Measurements from ENCODE around the gene DCAF8L2. TPM values are rescaled to one million over a fixed set of nuclear protein-coding genes. Genes with fewer than 3 reads are reported as not detected.

Gene DCAF8L2
- total RNA-seq, 1 experiment from 2014 or later: not detected

DNA sequence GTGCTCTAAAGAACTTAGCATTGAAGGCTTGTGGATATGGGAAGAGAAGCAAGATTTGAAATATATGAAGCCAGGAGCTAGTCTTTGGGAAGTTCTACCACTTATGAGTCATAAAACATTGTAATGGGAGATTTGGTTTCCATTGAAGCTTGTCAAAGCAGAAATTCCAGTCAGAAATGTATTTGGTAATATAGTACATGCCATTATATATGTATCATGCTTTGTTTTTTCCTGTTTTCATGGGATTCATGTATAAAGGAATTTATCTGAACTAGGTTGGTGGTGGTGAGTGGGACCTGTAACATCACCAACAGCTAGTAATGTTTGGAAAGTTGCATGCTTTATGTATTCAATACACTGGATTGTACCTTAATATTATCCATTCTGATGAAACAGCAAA, 14.6 kb upstream of the DCAF8L2 start:
- no TSS peak for BruUV-seq (replicated peaks)
- no peaks in the 10 kb centered on the region for H3K27me3 ChIP-seq (replicated peaks; ENCODE audit: control insufficient read depth, insufficient read depth, low read length)
- CTCF ChIA-PET: no interaction called here
- no peaks in the 10 kb centered on the region for H3K27me3 Mint-ChIP-seq (ENCODE audit: insufficient read depth, unreplicated experiment)
- POLR2A ChIA-PET: no interaction called here
- no peak for TF ChIP-seq CTCF (IDR thresholded peaks at IDR 0.05; ENCODE audit: insufficient read depth in 1 of 2, low read depth in 1 of 2, low read length in 1 of 2, severe bottlenecking in 1 of 2, unreplicated experiment in 1 of 2)
- H3K36me3 ChIP-seq (ENCODE audit: control insufficient read depth, insufficient read depth, low read length): no peaks in the 10 kb centered on the region
- DNase-seq: no peak
- no peak overlapping the region for H3K27ac Mint-ChIP-seq (ENCODE audit: unreplicated experiment)
- no peaks in the 10 kb centered on the region for H3K36me3 Mint-ChIP-seq (ENCODE audit: insufficient read depth, unreplicated experiment)
- H3K4me3 ChIP-seq (ENCODE audit: low read depth, low read length): no peak overlapping the region
- intact Hi-C loops (cut with micrococcal nuclease; ENCODE audit: unreplicated experiment): no loop called here
- no peaks in the 10 kb centered on the region for H3K9me3 Mint-ChIP-seq (ENCODE audit: unreplicated experiment)
- H3K4me1 Mint-ChIP-seq (ENCODE audit: low read depth, unreplicated experiment): peaks cover 8% of the 10 kb centered on the region
- no peak overlapping the region for H3K4me3 Mint-ChIP-seq (ENCODE audit: unreplicated experiment)
- no peaks in the 10 kb centered on the region for H3K9me3 ChIP-seq
- H3K4me1 ChIP-seq: 0 out of 2 replicates have a peak, but pooled peaks cover 6% of the 10 kb centered on the region

DNA sequence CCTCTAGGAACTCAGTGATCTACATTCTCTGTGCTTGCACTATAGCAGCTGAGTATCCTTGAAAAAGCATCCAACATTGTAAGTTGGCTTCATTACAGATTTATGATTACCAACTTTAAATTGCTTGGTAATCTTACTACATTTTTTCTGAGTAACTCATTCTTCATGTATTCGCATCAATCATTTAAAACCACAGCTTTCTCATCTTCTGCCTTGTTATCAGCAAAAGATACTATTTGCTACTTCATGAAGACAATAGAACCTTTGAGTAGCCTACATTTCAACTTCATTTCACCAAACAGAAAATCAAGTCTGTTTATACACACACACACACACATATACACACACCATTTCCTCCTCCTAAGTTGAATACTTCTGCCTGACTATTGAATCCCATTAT, 6.2 kb upstream of the DCAF8L2 start:
- no peak overlapping the region for H3K4me3 ChIP-seq (ENCODE audit: low read depth, low read length)
- Mint-ChIP-seq H3K4me3 (ENCODE audit: unreplicated experiment) (no peak overlapping the region), H3K27ac (ENCODE audit: unreplicated experiment) (no peak overlapping the region), H3K27me3 (ENCODE audit: insufficient read depth, unreplicated experiment) (no peaks in the 10 kb centered on the region), H3K36me3 (ENCODE audit: insufficient read depth, unreplicated experiment) (peaks cover 5% of the 10 kb centered on the region), H3K4me1 (ENCODE audit: low read depth, unreplicated experiment) (peaks cover 6% of the 10 kb centered on the region), H3K9me3 (ENCODE audit: unreplicated experiment) (no peaks in the 10 kb centered on the region)
- H3K4me1 ChIP-seq: no peaks in the 10 kb centered on the region
- BruUV-seq (replicated peaks): no TSS peak
- CTCF ChIA-PET: no interaction called here
- TF ChIP-seq CTCF (IDR thresholded peaks at IDR 0.05; ENCODE audit: insufficient read depth in 1 of 2, low read depth in 1 of 2, low read length in 1 of 2, severe bottlenecking in 1 of 2, unreplicated experiment in 1 of 2): no peak
- H3K27me3 ChIP-seq (replicated peaks; ENCODE audit: control insufficient read depth, insufficient read depth, low read length): no peaks in the 10 kb centered on the region
- no peaks in the 10 kb centered on the region for H3K36me3 ChIP-seq (ENCODE audit: control insufficient read depth, insufficient read depth, low read length)
- intact Hi-C loops (cut with micrococcal nuclease; ENCODE audit: unreplicated experiment): no loop called here
- no peaks in the 10 kb centered on the region for H3K9me3 ChIP-seq
- no peak for DNase-seq
- POLR2A ChIA-PET: no interaction called here

DNA sequence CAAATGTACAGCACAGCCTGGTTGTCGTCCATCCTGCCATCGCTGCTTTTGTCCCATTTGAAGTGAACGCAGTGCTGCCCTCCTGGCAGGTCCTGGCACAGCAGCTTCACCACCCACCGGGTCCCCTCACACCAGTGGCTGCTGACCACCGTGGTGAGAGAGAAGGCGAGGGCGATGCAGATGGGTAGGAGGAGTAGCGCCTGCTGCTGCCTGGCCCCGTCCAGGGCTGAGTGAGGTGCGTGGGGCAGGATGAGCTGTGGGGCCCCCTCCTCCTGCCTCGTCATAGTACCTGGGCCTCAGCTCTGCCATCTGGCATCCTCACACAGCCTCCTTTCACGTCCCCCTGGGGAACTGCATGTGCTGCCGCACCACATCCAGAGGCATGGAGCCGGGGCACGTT, 1.8 kb downstream of the DCAF8L2 start:
- Histone ChIP-seq H3K27me3 (replicated peaks; ENCODE audit: control insufficient read depth, insufficient read depth, low read length) (no peaks in the 10 kb centered on the region), H3K36me3 (ENCODE audit: control insufficient read depth, insufficient read depth, low read length) (no peaks in the 10 kb centered on the region), H3K9me3 (no peaks in the 10 kb centered on the region), H3K4me1 (no peaks in the 10 kb centered on the region), H3K4me3 (ENCODE audit: low read depth, low read length) (no peak overlapping the region)
- CTCF ChIA-PET: no interaction called here
- intact Hi-C loops (cut with micrococcal nuclease; ENCODE audit: unreplicated experiment): no loop called here
- no peaks in the 10 kb centered on the region for H3K36me3 Mint-ChIP-seq (ENCODE audit: insufficient read depth, unreplicated experiment)
- no TSS peak for BruUV-seq (replicated peaks)
- no peak for TF ChIP-seq CTCF (IDR thresholded peaks at IDR 0.05; ENCODE audit: insufficient read depth in 1 of 2, low read depth in 1 of 2, low read length in 1 of 2, severe bottlenecking in 1 of 2, unreplicated experiment in 1 of 2)
- no peak overlapping the region for H3K4me3 Mint-ChIP-seq (ENCODE audit: unreplicated experiment)
- POLR2A ChIA-PET: no interaction called here
- no peak overlapping the region for H3K27ac Mint-ChIP-seq (ENCODE audit: unreplicated experiment)
- no peaks in the 10 kb centered on the region for H3K27me3 Mint-ChIP-seq (ENCODE audit: insufficient read depth, unreplicated experiment)
- peaks cover 6% of the 10 kb centered on the region for H3K4me1 Mint-ChIP-seq (ENCODE audit: low read depth, unreplicated experiment)
- H3K9me3 Mint-ChIP-seq (ENCODE audit: unreplicated experiment): no peaks in the 10 kb centered on the region
- no peak for DNase-seq

Data from Caco-2 (cell line).